Activated CD4-positive, alpha-beta memory T cell treated with anti-CD3 and anti-CD28 coated beads, Interleukin-2, amount 10 ng/mL, durations not matched to agents 7 days and 5 days (primary cell): ENCODE results near the gene FFAR2. TPM values are rescaled to one million over a fixed set of nuclear protein-coding genes. Genes with fewer than 3 reads are reported as not detected.

Experiments
- CTCF ChIA-PET: fragments of 350-600 bp; sonication (Branson Sonifier 250); formaldehyde crosslinking; loops from one replicate; lab custom pipeline; 2021; ENCODE audit warnings: antibody characterized with exemption, inconsistent platforms; lab: Charles Lee
- POLR2A ChIA-PET: fragments of 350-600 bp; sonication (Branson Sonifier 250); formaldehyde crosslinking; loops from one replicate; lab custom pipeline; 2021; ENCODE audit warnings: antibody characterized with exemption; lab: Charles Lee
- DNase-seq: peaks from one replicate; pipeline ENCODE4 v3.0.0-alpha.2; 2020
- H3K27ac Mint-ChIP-seq: one replicate; pipeline ENCODE4 v1.8.0; 2021; ENCODE audit warnings: mild to moderate bottlenecking, mixed read lengths
- H3K27me3 Mint-ChIP-seq: one replicate; pipeline ENCODE4 v1.8.0; 2021; ENCODE audit warnings: mixed read lengths
- H3K36me3 Mint-ChIP-seq: one replicate; pipeline ENCODE4 v1.8.0; 2021; ENCODE audit warnings: low read depth, mixed read lengths
- H3K4me1 Mint-ChIP-seq: one replicate; pipeline ENCODE4 v1.8.0; 2021; ENCODE audit warnings: mixed read lengths
- H3K4me3 Mint-ChIP-seq: one replicate; pipeline ENCODE4 v1.8.0; 2021; ENCODE audit warnings: mild to moderate bottlenecking, mixed read lengths
- H3K9me3 Mint-ChIP-seq: one replicate; pipeline ENCODE4 v1.8.0; 2021; ENCODE audit warnings: mixed read lengths
- total RNA-seq, 2 experiments: library from RNA; stranded (reverse); gene quantifications; one replicate each; pipeline ENCODE4 v1.2.3, GENCODE V29; 2021

Gene FFAR2
- total RNA-seq, 2 experiments from 2014 or later, result not detected

- Mint-ChIP-seq H3K4me3 (no peak overlapping the region), H3K27me3 (peaks cover 10% of the 10 kb centered on the region), H3K4me1 (peaks cover 5% of the 10 kb centered on the region), H3K36me3 (no peaks in the 10 kb centered on the region), H3K27ac (no peak overlapping the region), H3K9me3 (no peaks in the 10 kb centered on the region)
- no peak for DNase-seq
- CTCF ChIA-PET, result no interaction called here
- POLR2A ChIA-PET, result no interaction called here
Observed at GRCh38 chr19:35498984-35499527, 51.0 kb downstream of the FFAR2 start.

GRCh38 chr19:35500611-35501010 lies 52.6 kb downstream of the FFAR2 start:
- Mint-ChIP-seq H3K4me1 (peaks cover 4% of the 10 kb centered on the region), H3K27ac (no peak overlapping the region), H3K9me3 (no peaks in the 10 kb centered on the region), H3K36me3 (no peaks in the 10 kb centered on the region), H3K27me3 (peaks cover 11% of the 10 kb centered on the region), H3K4me3 (no peak overlapping the region)
- DNase-seq, result no peak
- ChIA-PET POLR2A (no interaction called here), CTCF (interaction anchor here (2.4 kb wide), 1 partner anchor 10 kb away, joined by 7 read pairs; no protein-coding TSS in a partner anchor)

Other genes with a start within 250 kb of the FFAR2 start
- not detected for gene FAM187B, start 219.5 kb upstream of the FFAR2 start, total RNA-seq
- gene LSR, start 199.3 kb upstream of the FFAR2 start, total RNA-seq, result 10 to 100 TPM; 13.2 to 13.3 TPM
- 100 to 1,000 TPM; 164 to 172 TPM for gene USF2, start 179.3 kb upstream of the FFAR2 start, total RNA-seq
- gene HAMP, start 165.7 kb upstream of the FFAR2 start, total RNA-seq, result under 1 TPM; 0.38 to 0.43 TPM
- gene MAG, start 156.1 kb upstream of the FFAR2 start, total RNA-seq, result not detected
- under 1 TPM; 0.63 to 0.76 TPM for gene CD22, start 119.1 kb upstream of the FFAR2 start, total RNA-seq
- not detected for gene FFAR1, start 100.4 kb upstream of the FFAR2 start, total RNA-seq
- gene FFAR3, start 89.8 kb upstream of the FFAR2 start, total RNA-seq, result under 1 TPM; 0.63 to 0.78 TPM
- under 1 TPM in 1 of 2 experiments, not detected in 1; 0.13 TPM for gene GPR42, start 77.2 kb upstream of the FFAR2 start, total RNA-seq
- not detected for gene KRTDAP, start 42.2 kb downstream of the FFAR2 start, total RNA-seq
- not detected for gene DMKN, start 65.4 kb downstream of the FFAR2 start, total RNA-seq
- gene SBSN, start 80.1 kb downstream of the FFAR2 start, total RNA-seq, result not detected
- gene GAPDHS, start 85.2 kb downstream of the FFAR2 start, total RNA-seq, result not detected
- 10 to 100 TPM; 39.6 to 47.4 TPM for gene TMEM147, start 97.4 kb downstream of the FFAR2 start, total RNA-seq
- not detected for gene ATP4A, start 115.4 kb downstream of the FFAR2 start, total RNA-seq
- gene PMIS2, start 137.9 kb downstream of the FFAR2 start, total RNA-seq, result not detected
- 10 to 100 TPM; 45.3 to 46.5 TPM for gene HAUS5, start 164.5 kb downstream of the FFAR2 start, total RNA-seq
- 100 to 1,000 TPM in 1 of 2 experiments, 10 to 100 TPM in 1; 99.5 to 102 TPM for gene RBM42, start 180.8 kb downstream of the FFAR2 start, total RNA-seq
- gene ETV2, start 193.5 kb downstream of the FFAR2 start, total RNA-seq, result under 1 TPM; 0.65 to 0.96 TPM
- 100 to 1,000 TPM; 440 to 442 TPM for gene COX6B1, start 200.1 kb downstream of the FFAR2 start, total RNA-seq
- under 1 TPM; 0.65 to 0.86 TPM for gene UPK1A, start 218.3 kb downstream of the FFAR2 start, total RNA-seq